Skeletal muscle satellite cell (primary cell): ENCODE measurements around the gene AQP1. TPM values are rescaled to one million over a fixed set of nuclear protein-coding genes. Genes with fewer than 3 reads are reported as not detected.

Experiments
- H3K27me3 ChIP-seq: 2 replicates; pipeline ENCODE4 v1.7.0; 2013; ENCODE audit warnings: low read length; ENCODE audit not compliant: control insufficient read depth, insufficient read depth
- H3K36me3 ChIP-seq: 2 replicates; pipeline ENCODE4 v1.7.0; 2013; ENCODE audit warnings: mild to moderate bottlenecking, control low read depth, low read length; ENCODE audit not compliant: insufficient read depth
- H3K4me1 ChIP-seq: 2 replicates; pipeline ENCODE4 v1.7.0; 2013; ENCODE audit warnings: low read length; ENCODE audit not compliant: control insufficient read depth, insufficient read depth
- H3K4me2 ChIP-seq: 2 replicates; pipeline ENCODE4 v1.7.0; 2013; ENCODE audit warnings: mild to moderate bottlenecking, low read length
- H3K4me3 ChIP-seq: 2 replicates; pipeline ENCODE4 v1.7.0; 2013; ENCODE audit warnings: low read length
- H3K9ac ChIP-seq: 2 replicates; pipeline ENCODE4 v1.7.0; 2013; ENCODE audit warnings: mild to moderate bottlenecking, low read depth, low read length, moderate library complexity
- H3K9me3 ChIP-seq: replicated peaks from 2 replicates; pipeline ENCODE4 v1.7.0; 2013; ENCODE audit warnings: mild to moderate bottlenecking, control low read depth, low read length
- total RNA-seq: library from RNA; depleted of rRNA; stranded (reverse); fragments of >200 nt; gene quantifications from 2 replicates; pipeline ENCODE4 v1.2.3, GENCODE V29; 2012; rRNA removed

The AQP1 gene
- under 0.01 and 3.5 TPM in 2 replicates for total RNA-seq

- peaks cover 34% of the 10 kb centered on the region for H3K4me1 ChIP-seq
- H3K4me3 ChIP-seq: no peak within 1 kb of the TSS
- H3K27me3 ChIP-seq: peaks cover 46% of the 10 kb centered on the region
- H3K9ac ChIP-seq: no peak within 1 kb of the TSS
- H3K4me2 ChIP-seq: peak within 1 kb of the TSS; percentile 5
- no peaks in the 10 kb centered on the region for H3K36me3 ChIP-seq
- H3K9me3 ChIP-seq: no peaks in the 10 kb centered on the region
Observed at GRCh38 chr7:30911561-30911969, at the start of gene AQP1. TSS of gene AQP1 (plus strand) at chr7:30911853. CDS start at chr7:30911910, 57 bp downstream.

GRCh38 chr7:30862995-30863705, 48.5 kb upstream of the AQP1 start:
- no peaks in the 10 kb centered on the region for H3K36me3 ChIP-seq
- H3K9ac ChIP-seq: no peak overlapping the region
- H3K4me1 ChIP-seq: no peaks in the 10 kb centered on the region

DNA sequence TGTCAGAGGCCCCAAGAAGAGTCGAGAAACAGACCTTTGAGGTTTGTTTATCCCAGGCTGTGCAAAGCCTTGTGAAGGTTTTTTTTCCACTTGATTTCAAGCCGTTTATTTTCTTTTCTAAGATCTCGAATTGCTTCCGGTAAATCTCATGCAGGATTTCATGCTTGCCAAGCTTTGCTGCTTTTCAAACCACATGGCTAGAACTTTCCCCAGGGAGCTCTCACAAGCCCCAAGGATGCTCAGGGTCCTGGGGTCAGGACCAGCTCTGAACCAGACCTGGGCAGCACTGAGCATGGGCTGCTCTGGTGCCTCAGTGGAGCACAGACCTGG, 48.0 kb upstream of the AQP1 start:
- no peaks in the 10 kb centered on the region for H3K36me3 ChIP-seq
- no peaks in the 10 kb centered on the region for H3K4me1 ChIP-seq
- no peaks in the 10 kb centered on the region for H3K9me3 ChIP-seq
- no peak overlapping the region for H3K4me2 ChIP-seq
- H3K9ac ChIP-seq: no peak overlapping the region
- no peak overlapping the region for H3K4me3 ChIP-seq
- no peaks in the 10 kb centered on the region for H3K27me3 ChIP-seq

More at GRCh38 chr7:30862995-30863705, 48.5 kb upstream of the AQP1 start:
- no peaks in the 10 kb centered on the region for H3K27me3 ChIP-seq
- H3K4me2 ChIP-seq: no peak overlapping the region
- H3K9me3 ChIP-seq: no peaks in the 10 kb centered on the region
- H3K4me3 ChIP-seq: no peak overlapping the region

DNA sequence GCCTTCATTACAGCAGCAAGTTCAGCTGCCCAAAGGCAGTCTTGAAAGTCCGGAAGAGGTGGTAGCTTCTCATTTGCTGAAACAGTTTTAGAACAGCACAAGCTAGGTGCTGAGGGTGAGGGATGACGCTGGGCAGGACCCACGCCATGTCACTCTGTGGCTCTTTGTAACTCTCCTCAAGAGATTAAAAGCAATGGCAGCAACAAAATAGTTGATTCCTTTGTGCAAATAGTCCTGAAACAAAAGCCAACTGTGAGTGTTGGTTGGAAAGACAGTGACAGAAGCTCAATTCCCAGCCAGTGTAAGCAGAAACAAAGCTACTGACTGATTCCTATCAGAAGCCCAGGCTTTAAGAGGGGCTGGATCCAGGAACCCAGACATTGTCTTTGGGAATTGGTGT, 47.6 kb upstream of the AQP1 start:
- no peaks in the 10 kb centered on the region for H3K36me3 ChIP-seq
- H3K9me3 ChIP-seq: no peaks in the 10 kb centered on the region
- no peaks in the 10 kb centered on the region for H3K27me3 ChIP-seq
- no peak overlapping the region for H3K9ac ChIP-seq
- no peak overlapping the region for H3K4me2 ChIP-seq
- H3K4me3 ChIP-seq: no peak overlapping the region
- no peaks in the 10 kb centered on the region for H3K4me1 ChIP-seq

DNA sequence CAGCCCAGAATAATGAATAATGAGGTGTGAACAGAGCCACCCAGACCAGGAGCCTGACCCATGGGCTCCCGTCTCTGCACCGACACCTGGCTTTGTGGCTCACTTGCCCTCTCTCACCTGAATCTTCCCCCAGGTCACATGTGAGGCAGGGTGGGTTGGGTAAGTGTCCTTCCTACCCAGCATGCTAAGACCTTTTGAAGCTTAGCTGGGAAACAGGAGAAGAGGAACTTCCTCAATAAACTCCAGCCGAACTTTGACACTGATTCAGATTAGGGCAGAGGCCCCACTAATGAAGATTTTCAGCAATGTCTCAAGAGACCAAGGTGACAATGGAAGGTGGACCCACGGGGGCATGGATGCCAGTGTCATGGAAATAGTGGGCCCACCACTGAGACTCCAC, 46.6 kb upstream of the AQP1 start:
- Histone ChIP-seq H3K4me2 (no peak overlapping the region), H3K27me3 (no peaks in the 10 kb centered on the region), H3K4me1 (no peaks in the 10 kb centered on the region), H3K9me3 (no peaks in the 10 kb centered on the region), H3K36me3 (no peaks in the 10 kb centered on the region), H3K9ac (no peak overlapping the region), H3K4me3 (no peak overlapping the region)

GRCh38 chr7:30865821-30866220, 45.8 kb upstream of the AQP1 start:
- Histone ChIP-seq H3K9ac (no peak overlapping the region), H3K27me3 (no peaks in the 10 kb centered on the region), H3K4me1 (no peaks in the 10 kb centered on the region), H3K4me3 (no peak overlapping the region), H3K4me2 (no peak overlapping the region), H3K36me3 (no peaks in the 10 kb centered on the region), H3K9me3 (no peaks in the 10 kb centered on the region)

- Histone ChIP-seq H3K4me3 (no peak overlapping the region), H3K9me3 (no peaks in the 10 kb centered on the region), H3K4me1 (no peaks in the 10 kb centered on the region), H3K27me3 (no peaks in the 10 kb centered on the region), H3K9ac (no peak overlapping the region), H3K36me3 (no peaks in the 10 kb centered on the region), H3K4me2 (no peak overlapping the region)
Observed at GRCh38 chr7:30866939-30867338, 44.7 kb upstream of the AQP1 start.

DNA sequence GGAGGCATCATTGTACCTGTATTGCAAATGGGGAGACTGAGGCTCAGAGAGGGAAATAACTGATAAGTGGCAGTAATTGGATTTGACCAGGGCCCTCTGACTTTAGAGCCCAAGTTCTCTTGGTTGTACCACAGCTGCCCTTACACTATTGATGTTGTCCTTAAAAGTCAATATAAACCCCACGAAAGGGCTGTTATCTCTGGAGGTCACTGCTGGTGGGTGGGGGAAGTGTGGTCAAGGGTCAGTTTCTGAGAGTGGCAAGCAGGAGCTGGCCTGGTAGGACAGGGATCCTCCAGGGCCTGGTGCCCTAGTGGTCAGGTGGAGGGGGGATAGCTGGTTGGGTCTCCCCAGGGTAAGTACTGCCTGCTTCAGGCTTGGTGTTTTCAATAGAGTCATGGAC, 44.2 kb upstream of the AQP1 start:
- Histone ChIP-seq H3K27me3 (no peaks in the 10 kb centered on the region), H3K4me2 (no peak overlapping the region), H3K4me3 (no peak overlapping the region), H3K36me3 (no peaks in the 10 kb centered on the region), H3K4me1 (no peaks in the 10 kb centered on the region), H3K9me3 (no peaks in the 10 kb centered on the region), H3K9ac (no peak overlapping the region)

DNA sequence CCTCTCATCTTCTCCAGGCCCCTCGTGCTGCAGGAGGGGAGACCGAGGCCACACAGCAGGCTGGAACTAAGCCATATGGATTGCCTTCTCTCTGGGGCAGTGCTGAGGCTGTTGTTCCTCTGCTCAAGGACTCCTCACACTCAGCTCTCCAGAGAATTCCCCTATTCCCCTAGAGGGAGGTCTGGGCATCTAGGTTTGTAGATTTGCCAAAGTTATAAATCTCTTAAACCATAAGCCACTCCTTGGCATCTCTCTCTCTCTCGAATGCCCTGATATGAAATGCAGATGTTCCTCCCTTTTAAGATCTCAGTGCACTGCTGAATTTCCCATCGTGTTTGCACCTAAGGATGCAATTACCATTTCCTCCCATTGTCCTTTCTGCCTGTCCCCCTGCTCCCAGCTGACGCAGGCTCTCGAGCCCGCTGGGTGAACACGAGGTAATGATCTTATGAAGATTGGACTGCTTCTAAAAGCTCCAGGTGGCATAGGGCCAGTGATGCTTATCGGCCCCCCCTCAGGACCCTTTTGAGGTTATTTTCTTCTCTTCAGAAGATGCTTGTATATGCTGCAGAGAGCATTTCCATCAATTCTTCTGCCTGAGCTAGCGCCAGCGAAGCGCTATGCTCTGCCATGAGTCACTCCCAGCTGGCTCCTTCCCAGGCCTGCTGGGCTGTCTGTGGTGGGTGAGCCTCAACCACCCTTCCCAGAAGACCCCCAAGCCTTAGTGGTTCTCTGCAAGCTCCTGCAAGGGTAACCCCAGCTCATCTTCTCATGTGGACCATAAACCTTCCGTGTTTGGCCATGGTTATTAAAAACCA, 41.6 kb upstream of the AQP1 start:
- Histone ChIP-seq H3K4me3 (no peak overlapping the region), H3K4me1 (no peaks in the 10 kb centered on the region), H3K4me2 (no peak overlapping the region), H3K27me3 (no peaks in the 10 kb centered on the region), H3K9me3 (no peaks in the 10 kb centered on the region), H3K9ac (no peak overlapping the region), H3K36me3 (no peaks in the 10 kb centered on the region)

DNA sequence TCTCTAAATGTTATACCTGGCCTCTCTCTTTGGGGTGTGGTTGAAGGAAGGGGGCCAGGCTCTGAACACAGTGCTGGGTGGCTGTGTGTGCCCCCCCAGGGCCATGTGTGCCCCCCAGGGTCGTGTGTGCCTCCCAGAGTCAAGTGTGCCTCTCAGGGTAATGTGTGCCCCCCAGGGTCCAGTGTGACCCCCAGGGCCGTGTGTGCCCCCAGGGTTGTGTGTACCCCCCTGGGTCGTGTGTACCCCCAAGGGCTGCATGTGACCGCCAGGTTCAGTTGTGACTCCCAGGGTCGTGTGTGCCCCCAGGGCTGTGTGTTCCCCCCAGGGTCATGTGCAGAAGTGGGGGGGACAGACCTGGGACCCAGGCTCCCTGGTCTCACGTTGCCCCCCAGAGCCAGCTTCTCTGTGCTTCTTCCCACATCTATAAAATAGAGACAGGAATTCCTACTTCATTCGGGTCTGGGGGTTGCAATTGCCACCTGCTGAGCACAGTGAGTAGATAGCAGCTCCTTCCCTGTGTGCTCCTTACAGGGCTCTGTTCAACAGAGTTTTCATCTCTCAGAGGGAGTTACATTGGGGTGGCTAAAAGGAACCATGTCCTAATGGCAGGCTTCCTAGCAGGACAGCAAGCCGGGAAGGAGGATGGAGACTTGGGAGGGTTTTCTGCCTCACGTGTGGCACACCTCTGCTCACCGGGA, 40.7 kb upstream of the AQP1 start:
- Histone ChIP-seq H3K27me3 (no peaks in the 10 kb centered on the region), H3K4me2 (no peak overlapping the region)

GRCh38 chr7:30871655-30872054, 40.0 kb upstream of the AQP1 start:
- Histone ChIP-seq H3K4me3 (no peak overlapping the region), H3K9me3 (no peaks in the 10 kb centered on the region)

More for the DNA sequence above, 40.7 kb upstream of the AQP1 start:
- Histone ChIP-seq H3K4me1 (no peaks in the 10 kb centered on the region), H3K9me3 (no peaks in the 10 kb centered on the region), H3K9ac (no peak overlapping the region), H3K36me3 (no peaks in the 10 kb centered on the region), H3K4me3 (no peak overlapping the region)

More at GRCh38 chr7:30871655-30872054, 40.0 kb upstream of the AQP1 start:
- no peaks in the 10 kb centered on the region for H3K4me1 ChIP-seq
- no peak overlapping the region for H3K4me2 ChIP-seq
- H3K9ac ChIP-seq: no peak overlapping the region
- no peaks in the 10 kb centered on the region for H3K27me3 ChIP-seq
- H3K36me3 ChIP-seq: no peaks in the 10 kb centered on the region
